Dedifferentiated amniotic fluid mesenchymal stem cell (primary cell): Measurements from ENCODE around the gene CAPN13.

Experiments used
- DNase-seq: peaks from one replicate; pipeline ENCODE4 v3.0.0-alpha.2; 2016; ENCODE audit errors: extremely low spot score

CAPN13 gene

GRCh38 chr2:30764021-30764800 is 43.0 kb downstream of the CAPN13 start:
- DNase-seq: no peak

DNA sequence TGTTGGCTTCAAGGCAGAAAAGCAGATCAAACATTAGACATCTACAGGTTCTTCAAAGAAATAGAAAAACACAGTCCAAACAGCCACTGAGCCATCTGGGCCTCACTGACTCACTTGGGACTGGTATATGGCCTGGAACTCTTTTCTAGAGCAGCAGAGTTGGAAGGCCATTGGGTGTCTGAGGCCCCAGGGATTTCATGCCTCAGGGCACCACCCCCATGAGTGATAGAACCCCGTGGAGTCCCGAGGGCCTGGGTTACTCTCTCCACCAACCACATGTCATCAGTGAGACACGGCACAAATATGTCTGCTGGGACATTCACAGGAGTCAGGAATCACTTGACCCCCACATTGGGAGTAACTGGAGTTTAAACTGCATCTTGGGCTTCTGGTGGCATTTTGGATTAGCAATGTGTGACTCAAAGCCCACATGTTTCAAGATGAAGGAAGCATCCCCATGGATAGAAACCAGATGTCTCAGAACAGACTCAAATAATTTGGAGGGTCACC is 44.0 kb downstream of the CAPN13 start:
- no peak for DNase-seq

- DNase-seq: no peak
Observed at GRCh38 chr2:30761226-30761625, 46.0 kb downstream of the CAPN13 start.

DNA sequence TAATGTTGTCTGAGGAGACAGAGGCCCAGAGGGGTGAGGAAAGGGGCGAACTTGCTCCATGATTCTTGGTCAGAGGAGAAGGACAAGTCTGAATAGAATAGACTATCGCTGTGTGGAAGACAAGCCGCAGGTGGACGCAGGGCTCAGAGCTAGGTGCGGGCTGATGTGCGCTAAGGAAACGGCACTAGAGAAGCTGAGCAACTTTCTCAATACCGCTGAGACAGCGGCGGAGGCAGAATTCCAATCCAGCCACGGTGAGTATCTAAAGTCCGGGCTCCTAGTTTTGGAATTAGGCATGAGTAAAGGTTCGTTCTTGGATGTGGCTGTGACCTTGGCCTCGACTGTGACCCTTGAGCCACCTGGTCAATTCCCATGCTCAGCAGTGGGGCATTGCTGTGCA is 47.8 kb downstream of the CAPN13 start:
- DNase-seq: no peak

DNA sequence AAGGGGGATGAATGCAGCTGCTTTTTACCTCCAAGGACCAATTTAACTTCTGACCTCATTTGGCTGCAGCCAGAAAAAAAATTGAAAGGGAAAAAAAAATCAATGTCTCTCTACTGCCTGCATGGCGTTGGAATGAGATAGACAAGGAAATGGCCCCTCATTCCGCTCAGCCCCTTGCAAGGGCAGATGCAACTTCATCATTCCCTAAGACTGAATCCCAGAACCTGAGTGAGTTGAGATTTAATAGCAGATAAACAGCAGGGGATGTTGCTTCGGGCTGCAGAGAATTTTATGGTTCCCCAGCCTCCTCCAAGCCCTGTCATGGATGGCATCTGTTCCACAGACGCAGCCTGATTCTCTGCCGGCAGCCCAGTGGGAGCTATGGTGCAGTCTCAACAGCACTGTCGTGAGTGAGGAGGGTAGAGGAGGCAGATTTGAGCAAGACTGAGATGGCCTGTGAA is 49.0 kb downstream of the CAPN13 start:
- DNase-seq: no peak

GRCh38 chr2:30757749-30758148 is 49.5 kb downstream of the CAPN13 start:
- DNase-seq: no peak

GRCh38 chr2:30756971-30757370 is 50.3 kb downstream of the CAPN13 start:
- DNase-seq: no peak

DNA sequence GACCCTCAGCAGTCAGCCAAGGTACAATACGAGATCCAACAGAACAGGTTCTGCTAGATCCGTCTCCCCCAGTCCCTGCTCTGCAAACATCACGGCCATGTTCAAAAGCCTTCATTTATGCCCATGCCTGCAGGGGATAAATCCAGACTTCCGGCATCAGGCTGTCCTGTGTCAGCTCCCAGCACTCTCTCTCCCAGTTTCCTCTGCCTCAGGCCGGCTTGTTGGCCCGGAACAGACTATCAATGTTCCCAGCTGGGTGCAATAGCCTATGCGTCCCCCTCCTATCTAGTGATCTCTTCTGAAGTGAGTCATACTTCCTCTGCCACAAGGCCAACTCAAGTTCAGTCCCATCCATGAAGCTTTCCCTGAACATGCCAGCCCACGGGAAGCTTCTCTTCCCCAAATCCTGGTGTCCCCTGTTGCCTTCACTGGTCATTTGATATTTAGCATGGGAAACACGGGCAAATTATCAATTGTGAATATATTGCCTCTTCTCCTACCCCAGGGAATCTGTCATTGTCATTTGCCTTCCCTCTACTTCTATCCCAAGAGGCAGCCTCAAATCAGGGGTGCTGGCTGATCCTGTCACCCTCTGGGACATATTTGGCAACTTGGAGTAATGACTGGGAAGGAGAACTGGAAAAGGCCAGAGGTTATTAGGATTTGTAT is 51.1 kb downstream of the CAPN13 start:
- DNase-seq: no peak

DNA sequence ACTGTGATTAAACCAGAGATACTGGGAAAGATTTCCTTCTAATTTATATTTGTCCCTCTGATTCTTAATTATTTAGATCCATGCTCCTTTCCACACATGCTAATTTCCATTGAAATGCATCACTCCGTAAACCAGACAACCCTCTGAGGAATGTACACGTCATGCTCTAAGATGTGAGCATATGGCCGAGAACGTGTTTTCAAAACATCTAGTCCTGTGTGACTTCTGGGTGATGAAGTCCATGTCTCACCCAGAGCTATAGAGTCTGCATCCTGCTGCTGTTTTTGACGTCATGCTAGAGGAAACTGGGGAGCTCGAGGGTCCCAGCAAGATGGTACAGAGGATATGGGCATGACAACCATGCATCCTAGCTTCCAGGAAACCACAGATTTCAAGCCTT is 53.6 kb downstream of the CAPN13 start:
- no peak for DNase-seq

DNA sequence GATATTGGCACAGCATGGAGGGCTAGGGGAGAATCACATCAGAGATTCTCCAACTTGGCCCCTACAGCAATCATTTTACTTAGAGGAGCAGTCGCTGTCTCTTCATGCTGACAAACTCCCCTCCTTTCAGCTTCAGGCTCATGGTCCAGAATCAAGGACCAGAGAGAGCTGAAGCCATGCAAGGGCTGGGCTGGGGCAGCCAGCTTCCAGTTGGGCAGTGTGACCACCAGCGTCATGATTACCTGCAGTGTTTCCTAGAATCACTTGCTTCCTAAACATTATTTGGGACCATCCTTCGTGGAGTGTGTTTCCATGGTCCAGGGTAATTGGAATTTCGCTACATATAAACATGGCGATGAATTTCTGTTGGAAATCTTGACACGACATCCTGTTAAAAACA is 54.4 kb downstream of the CAPN13 start:
- DNase-seq: no peak

- DNase-seq: no peak
Observed at GRCh38 chr2:30747206-30747605, 60.0 kb downstream of the CAPN13 start.

GRCh38 chr2:30744823-30745222 is 62.4 kb downstream of the CAPN13 start:
- no peak for DNase-seq

DNA sequence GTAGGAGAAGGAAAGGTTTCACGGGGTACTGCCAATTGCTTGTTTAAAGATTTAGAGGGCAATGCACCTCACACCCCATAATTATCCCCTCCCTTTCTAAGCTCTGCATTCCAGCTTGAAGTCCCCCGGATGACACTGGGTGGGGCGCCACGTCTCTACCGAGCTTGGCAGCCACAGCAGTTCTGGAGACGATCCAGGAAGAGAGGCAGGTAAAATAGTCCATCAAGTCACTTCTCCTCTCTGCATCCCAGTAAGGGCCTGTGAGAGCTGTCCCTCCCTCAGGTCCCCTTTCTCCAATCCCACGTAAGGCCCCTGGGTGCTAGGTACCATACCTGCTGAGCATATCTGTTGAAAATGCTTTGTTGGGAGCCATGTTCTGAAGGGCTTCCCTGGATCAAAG is 65.7 kb downstream of the CAPN13 start:
- no peak for DNase-seq

GRCh38 chr2:30738141-30738911 is 68.9 kb downstream of the CAPN13 start:
- no peak for DNase-seq

DNA sequence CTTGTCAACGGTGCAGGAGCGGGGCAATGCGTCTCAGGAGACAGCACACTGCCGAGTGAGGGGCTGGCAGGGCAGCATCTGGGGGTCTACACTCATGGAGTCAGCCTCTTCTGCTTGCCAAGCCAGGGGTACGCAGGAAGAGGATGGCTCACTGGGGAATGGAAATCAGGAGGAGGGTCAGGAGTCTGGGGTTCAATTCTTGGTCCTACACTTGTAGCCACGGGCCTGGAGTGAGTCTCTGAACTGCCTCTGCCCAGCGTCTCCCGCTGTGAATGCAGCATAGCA is 70.0 kb downstream of the CAPN13 start:
- no peak for DNase-seq

DNA sequence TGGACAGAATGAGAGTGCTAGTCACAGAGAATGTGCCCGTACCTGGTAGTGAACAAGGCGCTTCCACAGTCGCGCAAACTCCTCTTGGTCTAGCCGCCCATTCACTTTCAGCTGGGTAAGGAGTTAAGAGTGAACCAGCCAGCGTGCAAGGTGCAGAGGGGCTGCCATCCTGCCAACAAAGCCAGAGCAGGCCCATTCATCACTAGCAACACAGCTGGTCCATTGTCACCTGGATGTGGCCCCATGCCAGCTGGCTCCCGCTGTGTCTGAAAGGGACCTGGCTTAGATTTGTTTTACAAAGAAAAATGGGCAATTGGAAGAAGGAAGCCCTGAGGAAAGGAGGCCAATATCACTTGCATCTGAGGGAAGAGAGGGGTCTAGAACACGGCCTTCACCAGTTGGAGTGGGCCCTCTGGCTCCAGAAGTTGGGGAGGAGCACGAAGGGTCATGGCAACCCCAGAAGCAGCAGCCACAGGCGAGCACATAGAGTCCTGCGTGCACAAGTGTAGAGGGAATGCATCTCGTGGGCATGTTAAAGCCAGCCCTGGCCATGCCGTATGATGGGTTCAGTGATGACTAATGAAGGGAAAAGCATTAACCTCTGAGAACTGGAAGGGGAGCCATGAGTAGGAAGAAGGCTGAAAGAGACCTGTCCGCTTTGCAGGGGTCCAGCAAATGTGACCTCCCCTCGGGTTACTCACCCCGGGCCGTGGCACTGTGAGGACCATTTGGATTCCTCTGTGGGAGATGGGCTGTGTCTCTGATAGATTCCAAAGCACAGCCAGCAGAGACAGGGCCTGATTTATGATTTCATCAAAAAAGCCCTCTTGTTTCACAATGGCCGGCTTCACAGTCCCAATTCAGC is 70.6 kb downstream of the CAPN13 start:
- DNase-seq: no peak

DNA sequence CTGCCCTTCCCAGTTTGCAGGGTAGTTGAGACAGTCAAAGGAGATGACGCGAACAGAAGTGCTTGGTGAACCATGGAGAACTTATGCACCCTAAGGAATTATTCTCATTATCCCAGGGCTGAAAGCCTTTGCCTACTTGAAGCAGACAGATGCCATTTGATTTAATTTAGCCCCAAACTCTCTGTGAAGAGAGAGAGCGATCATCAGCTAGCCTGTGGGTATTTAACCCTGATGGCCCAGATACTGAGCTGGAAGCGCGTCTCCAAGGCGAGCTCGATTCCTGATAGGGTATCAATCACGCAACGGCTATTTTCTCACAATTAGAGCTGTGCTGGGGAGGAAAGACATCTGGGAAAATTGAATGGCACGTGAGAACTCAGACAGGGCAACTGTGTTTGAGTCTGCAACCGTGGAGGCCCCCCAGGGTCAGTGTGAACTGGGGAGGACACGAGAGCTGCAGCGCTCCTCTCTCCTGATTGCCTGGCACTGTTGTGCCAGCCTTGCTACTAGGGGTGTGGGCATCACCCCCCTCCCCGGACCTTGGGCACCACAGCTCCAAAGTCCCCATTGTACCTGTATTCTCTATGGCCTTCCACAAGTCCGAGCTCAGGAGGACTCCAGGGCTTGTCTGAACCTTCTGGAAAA is 73.2 kb downstream of the CAPN13 start:
- no peak for DNase-seq

DNA sequence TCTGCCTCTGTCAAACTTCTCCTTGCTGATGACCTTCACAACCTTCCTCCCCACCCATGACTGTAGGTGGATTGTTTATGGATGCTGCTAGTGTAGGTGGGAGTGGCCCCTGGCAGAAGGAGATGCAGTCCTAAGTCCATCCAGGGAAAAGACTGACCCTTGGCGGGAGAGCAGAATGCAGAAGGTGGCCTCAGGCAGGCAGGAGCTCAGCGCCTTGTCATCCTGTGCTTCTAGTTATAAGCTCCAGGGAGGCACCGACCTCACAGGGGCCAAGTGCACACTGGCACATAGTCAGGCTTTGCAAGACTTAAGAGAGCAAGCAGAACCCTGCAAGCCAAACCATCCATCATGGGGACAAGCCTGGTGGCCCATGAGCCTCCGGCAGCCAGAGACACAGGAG is 74.4 kb downstream of the CAPN13 start:
- no peak for DNase-seq

DNA sequence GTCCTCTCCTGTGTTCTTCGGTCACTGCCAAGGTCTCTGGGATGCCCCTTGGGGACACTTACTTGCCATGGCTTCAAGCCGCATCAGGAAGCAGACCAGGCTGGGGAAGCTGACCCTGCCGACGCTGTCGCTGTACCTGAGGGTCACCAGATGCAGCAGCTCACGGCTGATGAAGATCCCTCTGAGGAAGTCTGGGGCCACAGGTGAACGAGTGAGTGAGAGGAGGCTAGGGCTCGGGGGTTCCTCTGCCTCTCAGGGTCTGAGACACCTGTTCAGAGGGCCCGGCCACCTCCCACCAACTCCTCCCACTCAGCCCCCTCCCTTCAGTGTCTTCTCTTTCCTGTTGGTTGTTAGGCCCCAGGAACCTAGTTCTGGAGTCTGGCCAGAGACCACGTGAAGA is 74.9 kb downstream of the CAPN13 start:
- DNase-seq: no peak

DNA sequence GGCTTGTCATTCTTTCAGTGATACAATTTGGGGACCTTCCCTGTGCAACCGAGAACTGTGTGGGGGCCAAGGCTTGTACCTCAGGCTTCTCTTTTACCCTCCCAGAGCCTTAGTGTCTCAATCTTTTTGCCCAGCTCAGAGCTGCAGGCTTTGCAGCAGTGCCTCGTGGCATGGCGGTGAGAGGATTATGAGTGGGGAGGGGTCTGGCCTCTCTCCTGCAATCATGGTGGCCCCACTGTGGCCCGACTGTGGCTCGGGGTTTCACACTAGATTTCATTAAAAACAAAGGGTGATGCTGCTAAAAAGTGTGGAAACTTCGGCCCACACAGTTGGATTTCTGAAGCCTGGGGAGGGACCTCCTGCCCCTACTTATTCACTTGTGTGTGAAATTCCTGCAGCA is 75.5 kb downstream of the CAPN13 start:
- DNase-seq: no peak
